ENCODE results near the gene HIPK2.

- no peak for TF ChIP-seq CTCF (conservative IDR thresholded peaks at IDR 0.05; ENCODE audit: low read length)
- TF ChIP-seq EZH2phosphoT487 (IDR thresholded peaks at IDR 0.05; ENCODE audit: borderline replicate concordance, low read depth, low read length): no peak
Observed at GRCh38 chr7:139572704-139573385, 205.0 kb downstream of the HIPK2 start.
